GM19372 (cell line): Measurements from ENCODE around the gene SLC27A4.
"Not testable (repeated sequence)": the region's sequence is repeated elsewhere in the genome, so short reads cannot be mapped to it uniquely, and the experiment has no call there.

ENCODE experiments used
- ATAC-seq: cut with Tn5 transposase; IDR thresholded peaks from one replicate; pipeline ENCODE4 v1.9.1; 2021; ENCODE audit warnings: mild to moderate bottlenecking, low read depth, moderate library complexity; ENCODE audit not compliant: unreplicated experiment

SLC27A4 gene

DNA sequence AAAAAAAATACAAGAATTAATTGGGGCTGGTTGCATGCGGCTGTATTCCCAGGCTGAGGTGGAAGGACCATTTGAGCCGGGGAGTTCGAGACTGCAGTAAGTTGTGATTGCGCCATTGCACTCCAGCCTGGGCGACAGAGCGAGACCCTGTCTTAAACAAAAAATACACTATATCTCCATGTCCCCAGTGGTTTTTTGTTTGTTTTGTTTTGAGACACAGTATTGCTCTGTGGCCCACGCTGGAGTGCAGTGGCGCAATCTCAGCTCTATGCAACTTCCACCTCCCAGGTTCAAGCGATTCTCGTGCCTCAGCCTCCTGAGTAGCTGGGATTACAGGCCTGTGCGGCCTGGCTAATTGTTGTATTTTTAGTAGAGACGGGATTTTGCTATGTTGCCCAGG lies 16.5 kb upstream of the SLC27A4 start:
- ATAC-seq, result no peak

DNA sequence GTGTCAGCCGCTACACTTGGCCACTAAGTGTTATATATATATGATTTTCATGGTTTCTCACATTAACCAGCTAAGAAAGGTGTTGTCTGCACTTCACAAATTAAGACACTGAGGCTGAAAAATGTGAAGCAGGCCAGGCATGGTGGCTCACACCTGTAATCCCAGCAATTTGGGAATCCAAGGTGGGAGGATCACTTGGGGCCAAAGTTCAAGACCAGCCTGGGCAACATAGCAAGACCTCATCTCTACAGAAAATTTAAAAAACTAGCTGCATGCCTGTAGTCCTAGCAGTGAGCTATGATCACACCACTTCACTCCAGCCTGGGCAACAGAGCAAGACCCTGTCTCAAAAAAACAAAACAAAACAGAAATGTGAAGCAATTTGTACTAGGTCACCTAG lies 15.9 kb upstream of the SLC27A4 start:
- no peak for ATAC-seq

DNA sequence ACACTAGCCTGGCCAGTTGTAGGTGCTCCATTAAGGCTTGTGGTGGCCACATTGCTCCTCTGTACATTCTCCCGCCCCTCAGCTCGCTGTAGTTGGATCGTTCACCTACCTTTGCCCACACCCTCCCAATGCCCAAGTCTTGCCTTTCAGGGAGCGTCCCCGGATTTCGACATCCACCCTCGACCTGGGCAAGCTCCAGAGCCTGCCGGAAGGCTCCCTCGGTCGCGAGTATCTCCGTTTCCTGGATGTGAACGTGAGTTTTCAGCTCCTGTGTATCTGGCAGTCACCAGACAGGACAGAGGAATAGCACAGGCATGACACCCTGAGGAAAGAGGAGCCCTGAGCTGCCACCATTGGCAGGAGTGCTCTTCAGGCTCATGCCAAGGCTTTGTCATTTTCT lies 14.7 kb upstream of the SLC27A4 start:
- ATAC-seq, result no peak

DNA sequence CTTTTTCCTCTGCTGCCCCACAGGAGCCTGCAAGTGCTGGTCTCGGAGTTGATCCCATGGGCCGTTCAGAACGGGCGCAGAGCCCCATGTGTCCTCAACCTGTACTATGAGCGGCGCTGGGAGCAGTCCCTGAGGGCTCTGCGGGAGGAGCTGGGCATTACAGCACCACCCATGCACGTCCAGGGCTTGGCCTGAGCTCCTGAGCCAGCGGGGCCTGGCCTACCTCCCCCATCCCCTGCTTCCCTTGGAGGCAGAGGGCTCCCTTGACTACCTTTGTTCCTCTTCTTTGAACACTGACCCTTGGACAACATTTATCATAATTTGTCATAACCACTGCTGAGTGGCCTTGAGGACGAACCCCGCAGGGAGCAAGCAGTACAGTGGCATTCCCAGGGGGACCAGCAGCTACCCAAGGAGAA lies 6.9 kb upstream of the SLC27A4 start:
- no peak for ATAC-seq

DNA sequence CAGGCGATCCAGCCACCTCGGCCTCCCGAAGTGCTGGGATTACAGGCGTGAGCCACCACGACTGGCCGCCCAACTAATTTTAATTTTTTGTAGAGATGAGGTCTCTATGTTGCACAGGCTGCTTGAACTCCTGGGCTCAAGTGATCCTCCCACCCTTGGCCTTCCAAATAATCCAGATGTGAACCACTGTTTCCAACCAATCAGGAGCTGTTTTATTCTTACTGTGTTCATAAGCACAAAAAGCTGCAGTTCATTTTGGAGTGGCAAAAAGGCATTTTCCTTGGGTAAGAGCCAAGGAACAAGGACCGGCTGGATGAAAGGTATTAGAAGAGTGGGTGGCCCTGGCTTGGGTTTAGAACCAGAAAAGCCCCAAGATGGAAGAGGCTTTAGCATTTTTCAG lies 5.2 kb upstream of the SLC27A4 start:
- ATAC-seq, result no peak

DNA sequence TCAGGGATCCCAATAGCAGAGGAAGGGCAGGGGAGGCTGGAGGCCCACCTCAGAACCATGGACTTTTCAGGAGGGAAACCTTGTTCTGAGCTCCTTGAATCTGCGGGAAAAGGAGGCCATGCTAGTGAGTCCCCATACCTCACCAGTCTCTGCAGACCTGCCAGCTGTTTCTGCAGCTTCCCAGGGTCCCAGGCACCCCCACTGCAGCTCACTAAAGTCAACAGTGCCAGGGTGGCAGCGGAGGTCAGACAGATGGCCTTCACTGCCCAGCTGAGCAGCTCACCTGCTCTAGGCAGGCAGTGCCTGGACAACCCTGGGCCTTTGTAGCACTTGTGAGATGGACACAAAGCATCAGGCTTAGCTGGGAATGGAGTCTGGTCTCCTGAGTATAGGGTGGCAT lies 4.4 kb upstream of the SLC27A4 start:
- no peak for ATAC-seq

DNA sequence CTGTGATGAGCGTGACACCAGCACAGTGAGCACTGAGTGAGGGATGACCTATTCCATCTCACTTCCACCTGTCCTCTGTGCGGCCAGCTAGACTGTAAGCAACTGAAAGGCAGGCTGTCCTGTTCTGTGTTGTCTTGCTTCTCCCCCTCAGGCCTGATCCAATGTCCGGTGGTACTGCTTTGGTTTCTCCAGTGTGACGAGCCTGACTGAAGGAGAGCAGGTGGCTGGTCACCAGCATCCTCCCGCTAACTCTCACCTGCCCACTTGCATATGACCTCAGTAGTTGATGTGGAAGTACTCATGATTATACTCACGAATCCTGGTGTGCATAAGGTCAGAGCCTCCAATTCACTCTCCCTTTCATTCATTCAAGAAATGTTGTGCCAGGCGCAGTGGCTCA lies 2.4 kb upstream of the SLC27A4 start:
- no peak for ATAC-seq

DNA sequence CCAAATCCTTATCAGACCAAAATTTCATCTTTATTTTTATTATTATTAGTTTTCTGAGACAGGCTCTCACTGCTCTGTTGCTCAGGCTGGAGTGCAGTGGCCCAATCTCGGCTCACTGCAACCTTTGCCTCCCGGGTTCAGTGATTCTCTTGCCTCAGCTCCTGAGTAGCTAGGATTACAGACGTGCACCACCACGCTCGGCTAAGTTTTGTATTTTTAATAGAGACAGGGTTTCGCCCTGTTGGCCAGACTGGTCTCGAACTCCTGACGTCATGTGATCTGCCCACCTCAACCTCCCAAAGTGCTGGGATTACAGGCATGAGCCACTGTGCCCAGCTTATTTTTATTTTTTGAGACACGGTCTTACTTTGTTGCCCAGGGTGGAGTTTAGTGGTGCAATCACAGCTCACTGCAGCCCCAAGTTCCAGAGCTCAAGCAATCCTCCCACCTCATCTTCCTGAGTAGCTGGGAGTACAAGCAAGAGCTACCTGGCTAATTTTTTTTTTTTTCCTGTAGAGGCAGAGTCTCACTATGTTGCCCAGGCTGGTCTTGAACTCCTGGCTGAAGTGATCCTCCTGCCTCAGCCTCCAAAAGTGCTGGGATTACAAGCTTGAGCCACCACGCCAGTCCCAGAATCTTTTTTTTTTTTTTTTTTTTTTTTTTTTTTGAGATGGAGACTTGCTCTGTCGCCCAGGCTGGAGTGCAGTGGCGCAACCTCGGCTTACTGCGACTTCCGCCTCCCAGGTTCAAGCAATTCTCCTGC lies 1.3 kb upstream of the SLC27A4 start:
- not testable (repeated sequence) for ATAC-seq

DNA sequence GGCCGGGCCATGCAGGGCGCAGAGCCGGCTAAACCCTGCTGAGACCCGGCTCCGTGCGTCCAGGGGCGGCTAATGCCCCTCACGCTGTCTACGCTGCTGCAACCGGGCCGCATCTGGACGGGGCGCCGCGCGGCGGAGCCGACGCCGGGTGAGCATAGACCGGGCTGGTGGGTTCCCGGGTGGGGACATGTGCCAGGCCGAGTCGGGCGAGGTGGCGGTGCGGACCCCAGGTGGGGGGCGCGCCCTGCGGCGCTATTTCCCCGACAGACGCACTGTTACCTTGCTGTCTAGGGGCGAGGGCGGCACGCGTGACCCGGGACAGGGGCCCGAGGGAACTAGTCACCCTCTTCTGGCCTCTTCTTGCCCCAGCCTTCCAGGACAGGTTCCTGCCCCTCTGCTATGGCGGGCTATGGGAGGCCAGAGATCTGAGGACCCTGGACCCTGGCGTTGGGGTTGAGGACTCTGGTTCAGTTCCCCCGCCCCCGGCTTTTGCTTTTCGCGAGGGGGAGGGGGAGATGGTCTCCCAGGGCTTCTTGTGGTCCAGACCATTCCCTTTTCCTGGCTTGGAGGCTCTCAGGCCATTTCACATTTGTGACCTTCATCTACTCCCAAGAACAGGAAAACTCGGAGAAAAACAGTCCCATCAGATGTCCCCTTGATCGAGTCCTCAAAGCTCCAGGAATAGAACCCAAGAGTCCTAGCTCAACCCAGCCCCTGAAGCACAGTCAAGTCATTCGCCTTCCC lies 536 bp downstream of the SLC27A4 start:
- ATAC-seq, result peak; percentile 38

DNA sequence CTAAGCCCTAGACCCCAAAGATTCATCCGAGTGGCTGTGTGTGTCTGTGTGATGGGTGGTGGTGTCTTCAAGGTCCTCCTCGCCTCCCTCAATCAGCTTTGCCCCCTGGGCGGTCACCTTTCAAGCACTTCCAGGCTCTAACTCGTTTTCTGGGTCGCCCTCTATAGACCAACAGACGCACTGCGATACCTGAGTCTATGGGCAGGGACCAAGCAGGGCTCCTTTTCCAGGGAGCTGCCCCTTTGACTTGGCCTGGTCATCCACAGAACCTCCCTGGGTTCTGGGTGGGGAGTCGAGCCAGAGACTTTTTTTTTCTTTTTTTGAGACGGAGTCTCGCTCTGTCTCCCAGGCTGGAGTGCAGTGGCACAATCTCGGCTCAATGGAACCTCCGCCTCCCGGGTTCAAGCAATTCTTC lies 1.1 kb downstream of the SLC27A4 start:
- ATAC-seq, result no peak

DNA sequence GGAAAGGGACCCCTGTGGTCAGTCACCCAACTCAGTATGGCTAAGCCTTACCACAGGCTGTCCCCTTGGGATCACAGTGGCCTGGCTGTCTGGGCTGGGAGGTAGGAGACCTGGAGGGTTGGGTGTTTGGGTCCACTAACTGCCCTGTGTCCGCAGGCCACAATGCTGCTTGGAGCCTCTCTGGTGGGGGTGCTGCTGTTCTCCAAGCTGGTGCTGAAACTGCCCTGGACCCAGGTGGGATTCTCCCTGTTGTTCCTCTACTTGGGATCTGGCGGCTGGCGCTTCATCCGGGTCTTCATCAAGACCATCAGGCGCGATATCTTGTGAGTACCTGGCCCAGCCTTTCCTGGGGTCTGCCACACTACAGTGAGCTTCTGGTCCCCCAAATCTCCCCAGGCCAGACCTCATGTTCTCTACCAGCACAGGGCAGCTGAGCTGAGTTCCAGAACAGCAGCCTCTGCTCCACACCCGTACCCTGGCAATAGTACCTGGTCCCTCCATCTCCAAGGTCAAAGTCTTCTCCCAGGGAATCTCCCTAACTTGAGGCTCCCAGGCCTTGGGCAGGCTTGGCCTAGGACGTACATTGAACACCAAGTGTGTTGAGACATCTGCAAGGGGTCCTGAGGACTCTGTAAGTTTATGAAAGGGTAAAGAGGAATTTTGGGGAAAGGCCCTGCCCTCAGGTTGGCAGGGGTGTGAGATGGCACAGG lies 2.8 kb downstream of the SLC27A4 start:
- no peak for ATAC-seq

DNA sequence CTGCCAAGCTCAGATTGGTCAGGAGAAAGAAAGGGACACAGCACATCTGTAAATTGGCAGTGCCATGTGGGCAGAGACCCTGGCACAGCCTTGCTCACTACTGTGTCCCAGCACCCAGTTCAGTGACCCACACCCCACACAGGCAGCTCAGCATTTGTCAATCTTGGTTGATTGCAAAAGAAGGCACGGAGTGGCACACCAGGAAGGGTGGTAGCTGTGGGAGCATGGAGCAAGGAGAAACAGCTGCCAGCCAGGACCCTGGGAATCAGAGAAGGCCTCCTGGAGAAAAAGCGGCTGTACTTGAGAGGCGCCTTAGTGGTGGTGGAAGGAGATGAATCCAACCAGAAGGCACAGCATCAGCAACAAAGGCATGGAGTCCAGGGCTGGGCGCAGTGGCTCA lies 3.5 kb downstream of the SLC27A4 start:
- no peak for ATAC-seq

DNA sequence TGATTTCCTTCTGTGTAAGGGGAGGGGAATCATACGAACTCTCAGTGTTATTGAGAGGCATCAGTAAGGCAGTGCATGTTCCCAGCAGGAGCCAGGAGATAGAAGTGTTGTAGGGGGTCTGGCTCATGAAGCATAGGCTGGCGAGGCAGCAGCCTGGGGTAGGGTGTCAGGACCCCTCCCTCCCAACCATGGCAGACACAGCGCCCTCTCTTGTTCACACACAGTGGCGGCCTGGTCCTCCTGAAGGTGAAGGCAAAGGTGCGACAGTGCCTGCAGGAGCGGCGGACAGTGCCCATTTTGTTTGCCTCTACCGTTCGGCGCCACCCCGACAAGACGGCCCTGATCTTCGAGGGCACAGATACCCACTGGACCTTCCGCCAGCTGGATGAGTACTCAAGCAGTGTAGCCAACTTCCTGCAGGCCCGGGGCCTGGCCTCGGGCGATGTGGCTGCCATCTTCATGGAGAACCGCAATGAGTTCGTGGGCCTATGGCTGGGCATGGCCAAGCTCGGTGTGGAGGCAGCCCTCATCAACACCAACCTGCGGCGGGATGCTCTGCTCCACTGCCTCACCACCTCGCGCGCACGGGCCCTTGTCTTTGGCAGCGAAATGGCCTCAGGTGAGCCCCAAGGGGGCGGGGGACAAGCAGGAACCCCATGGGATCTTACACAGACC lies 4.7 kb downstream of the SLC27A4 start:
- no peak for ATAC-seq

DNA sequence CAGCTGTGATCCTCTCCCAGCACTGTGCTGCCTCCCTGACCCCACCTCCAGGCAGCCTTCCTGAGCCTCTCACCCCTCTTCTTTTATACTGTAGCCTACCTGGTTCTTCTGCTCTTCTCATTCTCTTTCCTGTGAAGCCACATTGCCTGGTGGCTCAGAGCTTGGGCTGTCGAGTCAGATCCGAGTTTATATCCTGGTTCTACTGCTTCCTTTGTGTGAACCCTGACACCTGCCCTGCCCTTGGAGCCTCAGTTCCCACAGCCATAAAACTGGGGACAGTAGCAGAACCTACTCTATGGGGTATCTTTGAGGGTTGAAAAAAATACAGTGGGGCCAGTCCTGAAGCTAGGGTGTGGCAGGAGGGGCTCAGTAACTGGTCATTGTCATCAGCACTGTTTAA lies 8.8 kb downstream of the SLC27A4 start:
- ATAC-seq, result no peak

DNA sequence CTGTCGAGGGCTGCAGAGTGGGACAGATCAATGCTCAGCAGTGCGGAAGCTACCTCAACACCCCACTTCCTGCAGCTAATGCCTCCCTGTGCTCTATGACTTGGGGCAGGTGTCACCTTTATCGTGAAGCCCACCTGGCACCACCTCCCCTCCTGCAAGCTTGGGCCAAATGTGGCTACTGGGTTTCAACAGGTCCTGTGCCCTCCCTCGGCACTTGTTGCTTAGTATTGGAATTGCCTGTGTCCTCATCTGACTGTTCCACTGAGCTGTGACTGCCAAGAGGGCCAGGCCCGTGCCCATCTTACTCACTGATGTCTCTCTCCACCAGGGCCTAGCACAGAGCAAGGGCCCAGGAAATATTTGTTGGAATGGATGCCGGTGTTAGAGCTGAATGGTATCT lies 9.4 kb downstream of the SLC27A4 start:
- ATAC-seq, result no peak

DNA sequence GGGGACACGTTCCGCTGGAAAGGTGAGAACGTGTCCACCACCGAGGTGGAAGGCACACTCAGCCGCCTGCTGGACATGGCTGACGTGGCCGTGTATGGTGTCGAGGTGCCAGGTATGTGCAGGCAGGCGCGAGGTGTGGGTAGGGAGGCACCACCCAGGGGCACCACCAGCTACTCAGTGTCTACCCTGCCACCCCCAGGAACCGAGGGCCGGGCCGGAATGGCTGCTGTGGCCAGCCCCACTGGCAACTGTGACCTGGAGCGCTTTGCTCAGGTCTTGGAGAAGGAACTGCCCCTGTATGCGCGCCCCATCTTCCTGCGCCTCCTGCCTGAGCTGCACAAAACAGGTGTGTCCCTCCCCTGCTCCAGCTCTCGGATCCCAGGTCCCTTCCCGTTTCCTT lies 15.1 kb downstream of the SLC27A4 start:
- ATAC-seq, result no peak

DNA sequence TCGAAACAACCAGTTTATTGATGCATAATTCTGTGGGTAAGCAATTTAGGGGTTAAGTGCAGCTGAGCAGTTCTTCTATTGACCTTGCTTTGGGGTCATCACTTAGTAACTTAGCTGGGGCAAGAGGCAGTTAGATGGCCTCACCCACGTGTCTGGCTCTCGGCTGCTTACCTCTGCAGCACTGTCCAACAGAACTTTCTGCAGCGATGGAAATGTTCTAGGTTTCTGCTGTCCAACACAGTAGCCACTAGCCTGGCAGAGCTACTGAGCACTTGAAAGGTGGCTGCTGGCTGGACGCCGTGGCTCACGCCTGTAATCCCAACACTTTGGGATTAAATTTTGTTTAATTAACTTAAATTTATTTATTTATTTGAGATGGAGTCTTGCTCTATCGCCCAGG lies 17.8 kb downstream of the SLC27A4 start:
- no peak for ATAC-seq

DNA sequence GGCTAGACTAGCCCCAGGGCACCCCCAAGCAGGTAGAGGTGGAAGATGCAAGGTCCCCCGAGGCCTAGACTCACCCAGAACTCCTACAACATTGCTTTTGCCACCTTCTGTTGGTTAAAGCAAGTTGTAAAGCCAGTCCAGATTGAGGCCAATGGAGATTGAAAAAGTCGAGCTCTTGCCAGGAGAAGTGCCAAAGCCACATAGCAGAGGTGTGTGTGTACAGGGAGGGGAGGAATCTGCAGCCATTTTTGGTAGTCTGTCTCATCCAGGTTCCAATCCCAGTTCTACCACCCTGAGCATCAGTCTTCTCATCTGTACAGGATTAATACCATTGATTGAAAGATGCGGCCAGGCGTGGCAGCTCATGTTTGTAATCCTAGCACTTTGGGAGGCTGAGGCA lies 18.5 kb downstream of the SLC27A4 start:
- ATAC-seq, result no peak

DNA sequence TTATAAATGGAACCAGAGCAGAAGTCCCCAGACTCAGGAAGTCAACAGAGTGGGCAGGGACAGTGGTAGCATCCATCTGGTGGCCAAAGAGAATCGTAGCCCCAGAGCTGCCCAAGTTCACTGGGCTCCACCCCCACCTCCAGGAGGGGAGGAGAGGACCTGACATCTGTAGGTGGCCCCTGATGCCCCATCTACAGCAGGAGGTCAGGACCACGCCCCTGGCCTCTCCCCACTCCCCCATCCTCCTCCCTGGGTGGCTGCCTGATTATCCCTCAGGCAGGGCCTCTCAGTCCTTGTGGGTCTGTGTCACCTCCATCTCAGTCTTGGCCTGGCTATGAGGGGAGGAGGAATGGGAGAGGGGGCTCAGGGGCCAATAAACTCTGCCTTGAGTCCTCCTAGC lies 20.5 kb downstream of the SLC27A4 start:
- no peak for ATAC-seq

DNA sequence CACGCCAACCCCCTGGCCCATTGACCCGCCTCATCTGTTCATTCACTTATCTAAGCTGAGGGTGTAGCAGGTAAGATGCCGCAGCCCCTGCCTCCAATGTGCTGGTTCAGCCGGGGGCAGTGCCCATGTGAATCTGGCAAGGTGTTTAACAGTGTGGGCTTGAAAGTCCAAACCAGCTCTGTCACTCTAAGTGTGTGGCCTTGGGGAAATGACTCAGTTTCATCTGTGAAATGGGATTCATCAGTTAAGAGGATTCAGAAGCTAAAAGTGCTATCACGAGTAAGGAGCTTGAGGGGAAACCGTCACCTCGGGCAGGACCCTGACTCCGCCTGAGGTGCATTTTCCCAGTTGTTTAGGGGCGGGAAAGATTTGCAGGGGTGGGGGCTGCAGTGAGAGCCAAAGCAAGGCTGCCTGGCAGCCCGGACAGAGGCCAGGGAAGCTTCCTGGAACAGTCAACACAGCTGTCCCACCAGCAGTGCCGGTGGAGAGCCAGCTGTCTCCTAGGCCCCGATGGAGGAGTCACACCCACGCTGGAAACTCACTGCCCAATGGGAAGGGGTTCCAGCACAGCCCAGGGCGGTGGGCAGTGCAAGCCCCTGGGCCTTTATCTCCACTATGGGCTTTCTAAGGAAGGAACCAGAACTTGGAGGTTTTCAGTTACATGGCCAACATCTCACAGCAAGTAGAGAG lies 21.1 kb downstream of the SLC27A4 start:
- ATAC-seq, result no peak
